Kidney epithelial cell (primary cell): ENCODE results near the gene PASK. TPM values are rescaled to one million over a fixed set of nuclear protein-coding genes. Genes with fewer than 3 reads are reported as not detected.

ENCODE experiments used
- DNase-seq: peaks from one replicate; pipeline ENCODE4 v3.0.0-alpha.2; 2010; ENCODE audit warnings: low read depth
- H3K27me3 ChIP-seq: 2 replicates; pipeline ENCODE4 v1.6.0; 2011; ENCODE audit warnings: low read length; ENCODE audit not compliant: control insufficient read depth, insufficient read depth
- H3K36me3 ChIP-seq: 2 replicates; pipeline ENCODE4 v1.5.1; 2011; ENCODE audit warnings: low read length; ENCODE audit not compliant: control insufficient read depth, insufficient read depth
- H3K4me3 ChIP-seq: 2 replicates; pipeline ENCODE4 v1.5.1; 2011; ENCODE audit warnings: low read depth, mild to moderate bottlenecking, control low read depth, low read length
- total RNA-seq: library from RNA; depleted of rRNA; stranded (reverse); fragments of >200 nt; gene quantifications from 2 replicates; pipeline ENCODE4 v1.2.3, GENCODE V29; 2015
- TF ChIP-seq, protein P1 (sequence below): IDR thresholded peaks from 2 replicates; pipeline ENCODE4 v1.5.1; 2011; ENCODE audit warnings: mild to moderate bottlenecking, moderate library complexity, low read length, control low read depth, inconsistent platforms; ENCODE audit not compliant: insufficient read depth, poor library complexity, severe bottlenecking

The PASK gene
- total RNA-seq, 1 donor from 2014 or later, result 8.3 TPM

DNA sequence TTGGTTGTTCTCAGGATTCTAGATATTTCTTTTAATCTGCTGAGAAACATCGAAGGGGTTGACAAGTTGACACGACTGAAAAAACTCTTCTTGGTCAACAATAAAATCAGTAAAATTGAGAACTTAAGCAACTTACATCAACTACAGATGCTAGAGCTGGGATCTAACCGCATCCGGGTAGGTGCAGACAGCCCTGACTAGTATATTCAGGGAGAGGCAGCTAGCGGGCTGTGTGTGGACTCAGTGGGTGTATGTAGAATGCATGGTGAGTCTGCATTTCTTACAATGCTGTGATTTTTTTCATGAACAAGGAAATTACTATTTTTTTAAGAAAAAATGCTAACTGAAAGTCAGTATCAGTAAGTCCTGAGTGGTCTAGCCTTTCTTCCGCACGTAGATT lies 11.0 kb upstream of the PASK start:
- Histone ChIP-seq H3K4me3 (no peak overlapping the region), H3K27me3 (no peaks in the 10 kb centered on the region), H3K36me3 (no peaks in the 10 kb centered on the region)
- no peak for DNase-seq
- TF ChIP-seq, protein P1, sequence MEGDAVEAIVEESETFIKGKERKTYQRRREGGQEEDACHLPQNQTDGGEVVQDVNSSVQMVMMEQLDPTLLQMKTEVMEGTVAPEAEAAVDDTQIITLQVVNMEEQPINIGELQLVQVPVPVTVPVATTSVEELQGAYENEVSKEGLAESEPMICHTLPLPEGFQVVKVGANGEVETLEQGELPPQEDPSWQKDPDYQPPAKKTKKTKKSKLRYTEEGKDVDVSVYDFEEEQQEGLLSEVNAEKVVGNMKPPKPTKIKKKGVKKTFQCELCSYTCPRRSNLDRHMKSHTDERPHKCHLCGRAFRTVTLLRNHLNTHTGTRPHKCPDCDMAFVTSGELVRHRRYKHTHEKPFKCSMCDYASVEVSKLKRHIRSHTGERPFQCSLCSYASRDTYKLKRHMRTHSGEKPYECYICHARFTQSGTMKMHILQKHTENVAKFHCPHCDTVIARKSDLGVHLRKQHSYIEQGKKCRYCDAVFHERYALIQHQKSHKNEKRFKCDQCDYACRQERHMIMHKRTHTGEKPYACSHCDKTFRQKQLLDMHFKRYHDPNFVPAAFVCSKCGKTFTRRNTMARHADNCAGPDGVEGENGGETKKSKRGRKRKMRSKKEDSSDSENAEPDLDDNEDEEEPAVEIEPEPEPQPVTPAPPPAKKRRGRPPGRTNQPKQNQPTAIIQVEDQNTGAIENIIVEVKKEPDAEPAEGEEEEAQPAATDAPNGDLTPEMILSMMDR, result no peak

DNA sequence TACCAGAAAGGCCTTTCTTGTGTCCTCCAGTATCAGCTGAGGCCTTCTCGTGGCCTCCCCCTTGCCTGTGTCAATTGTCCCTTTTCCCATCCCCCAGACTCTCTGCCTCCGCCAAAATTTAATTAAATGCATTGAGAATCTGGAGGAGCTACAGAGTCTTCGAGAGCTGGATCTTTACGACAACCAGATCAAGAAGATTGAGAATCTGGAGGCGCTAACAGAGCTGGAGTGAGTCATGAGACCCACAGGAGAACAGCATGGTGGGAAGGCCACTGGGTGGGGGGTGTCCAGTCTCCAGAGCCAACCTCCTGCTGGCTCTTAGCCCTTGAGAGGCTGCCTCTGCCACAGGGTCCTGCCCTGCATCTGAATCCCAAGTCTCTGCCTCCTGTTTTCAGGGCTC lies 9.8 kb upstream of the PASK start:
- DNase-seq, result no peak
- Histone ChIP-seq H3K36me3 (no peaks in the 10 kb centered on the region), H3K4me3 (no peak overlapping the region), H3K27me3 (no peaks in the 10 kb centered on the region)
- TF ChIP-seq, protein P1, result no peak

DNA sequence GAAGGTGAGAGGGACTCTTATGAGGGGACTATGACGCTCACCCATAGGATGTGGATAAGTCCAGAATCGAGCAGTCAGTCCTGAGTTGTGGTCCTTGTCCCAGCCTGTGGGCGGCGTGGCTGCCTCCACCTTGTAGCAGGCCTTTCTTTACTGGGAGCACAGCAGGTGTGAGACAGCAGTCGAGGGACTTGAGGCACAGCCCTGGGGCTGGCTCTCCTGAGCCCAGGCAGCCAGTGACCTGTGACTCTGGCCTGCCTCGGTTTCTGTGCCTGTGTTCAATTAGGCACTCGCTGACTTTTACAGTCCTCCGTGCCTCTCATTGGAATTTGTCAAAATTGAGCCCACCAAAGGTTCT lies 9.3 kb upstream of the PASK start:
- TF ChIP-seq, protein P1, result no peak
- H3K27me3 ChIP-seq, result no peaks in the 10 kb centered on the region
- no peak overlapping the region for H3K4me3 ChIP-seq
- DNase-seq, result no peak
- no peaks in the 10 kb centered on the region for H3K36me3 ChIP-seq

DNA sequence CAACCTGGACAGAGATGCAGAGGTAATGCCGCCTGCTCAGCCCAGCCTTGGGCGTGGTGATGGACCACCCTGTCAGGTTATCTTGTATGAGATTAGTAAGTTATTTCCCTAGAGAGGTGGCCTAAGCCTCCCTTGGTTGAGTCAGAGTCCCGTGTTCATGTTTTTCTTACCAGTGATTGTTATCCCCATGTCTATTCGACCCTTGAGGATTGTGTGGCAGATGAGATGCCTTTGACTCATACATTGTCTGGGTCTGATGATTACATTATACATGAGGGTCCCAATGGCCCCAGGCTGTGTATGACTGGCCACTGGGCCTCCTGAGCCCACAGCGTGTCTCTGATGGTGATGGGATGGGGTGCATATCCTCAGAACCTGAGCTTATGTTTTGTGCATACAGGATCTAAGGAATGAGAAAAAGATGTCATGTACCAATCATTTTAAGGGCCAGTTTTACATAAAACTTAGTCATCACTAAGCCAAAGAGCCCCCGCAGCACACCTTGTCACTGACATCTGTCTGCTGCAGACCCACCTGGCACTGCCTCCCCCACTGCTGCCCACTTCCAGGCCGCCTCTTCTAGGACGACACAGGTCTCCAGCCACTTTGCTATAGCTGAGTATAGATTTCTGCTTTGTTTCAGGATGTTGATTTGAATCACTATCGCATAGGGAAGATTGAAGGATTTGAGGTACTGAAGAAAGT lies 8.7 kb upstream of the PASK start:
- Histone ChIP-seq H3K27me3 (no peaks in the 10 kb centered on the region), H3K36me3 (no peaks in the 10 kb centered on the region), H3K4me3 (no peak overlapping the region)
- DNase-seq, result peak; percentile 23
- TF ChIP-seq, protein P1, result no peak

DNA sequence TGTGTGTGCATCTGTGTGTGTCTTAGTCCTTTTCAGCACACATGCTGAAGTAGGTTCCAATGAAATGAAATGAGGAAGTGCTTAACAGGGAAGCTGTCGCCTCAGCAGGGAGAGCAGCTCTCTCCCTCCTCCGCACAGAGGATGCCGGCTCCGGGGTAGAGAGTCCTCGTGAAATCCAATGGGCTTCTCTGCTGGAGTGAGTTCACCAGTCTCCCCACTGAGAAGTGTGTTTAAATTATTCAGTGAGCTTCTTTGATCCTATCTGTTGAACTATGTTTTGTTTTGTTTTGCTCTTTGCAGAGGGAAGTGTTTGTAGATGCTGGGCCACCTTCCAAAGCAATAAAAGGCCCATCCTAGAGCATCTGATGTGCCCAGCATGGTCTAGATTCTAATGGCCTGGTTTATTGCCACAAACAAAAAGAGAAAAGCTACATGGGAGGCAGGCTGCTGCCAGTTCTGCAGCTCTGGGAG lies 7.7 kb upstream of the PASK start:
- no peaks in the 10 kb centered on the region for H3K36me3 ChIP-seq
- no peak overlapping the region for H3K4me3 ChIP-seq
- no peak for DNase-seq
- TF ChIP-seq, protein P1, result no peak
- H3K27me3 ChIP-seq, result no peaks in the 10 kb centered on the region

DNA sequence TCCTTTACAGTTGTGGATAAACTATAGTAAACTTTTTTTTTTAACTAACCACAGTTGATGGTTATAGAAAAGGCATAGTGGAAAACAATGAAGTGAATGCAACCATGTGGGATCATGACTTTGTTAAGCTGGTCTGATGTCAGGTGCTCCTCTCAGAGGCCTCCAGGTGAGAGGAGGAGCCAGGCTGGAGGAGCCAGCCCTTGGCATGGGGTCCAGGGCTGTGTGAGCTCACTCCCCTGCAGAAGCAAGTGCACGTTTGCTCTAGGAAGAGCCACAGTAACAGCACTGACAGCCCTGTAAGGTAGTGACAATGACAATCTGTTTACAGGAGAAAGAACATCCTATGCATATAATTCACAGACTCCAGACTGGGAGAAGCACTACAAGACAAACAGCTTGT lies 6.7 kb upstream of the PASK start:
- Histone ChIP-seq H3K4me3 (no peak overlapping the region), H3K36me3 (no peaks in the 10 kb centered on the region), H3K27me3 (no peaks in the 10 kb centered on the region)
- TF ChIP-seq, protein P1, result no peak
- DNase-seq, result no peak
